IPS-18c (cell line): ENCODE results near the gene TBC1D8.
"Not testable (repeated sequence)": the region's sequence is repeated elsewhere in the genome, so short reads cannot be mapped to it uniquely, and the experiment has no call there.

ENCODE experiments used
- H3K4me3 ChIP-seq: 2 replicates; pipeline ENCODE4 v1.7.0; 2013; ENCODE audit warnings: low read depth, mild to moderate bottlenecking, low read length, moderate library complexity; ENCODE audit not compliant: insufficient read depth
- H3K9me3 ChIP-seq: one replicate; pipeline ENCODE4 v1.6.1; 2013; ENCODE audit warnings: mild to moderate bottlenecking, low read length, moderate library complexity; ENCODE audit not compliant: control insufficient read depth, insufficient read depth

The TBC1D8 gene

GRCh38 chr2:101063352-101064124 lies 87.6 kb downstream of the TBC1D8 start:
- Histone ChIP-seq H3K4me3 (no peak overlapping the region), H3K9me3 (no peaks in the 10 kb centered on the region)

GRCh38 chr2:101058386-101058785 lies 92.8 kb downstream of the TBC1D8 start:
- no peak overlapping the region for H3K4me3 ChIP-seq

GRCh38 chr2:101057051-101057933 lies 93.9 kb downstream of the TBC1D8 start:
- Histone ChIP-seq H3K9me3 (no peaks in the 10 kb centered on the region), H3K4me3 (no peak overlapping the region)

More at GRCh38 chr2:101058386-101058785, 92.8 kb downstream of the TBC1D8 start:
- no peaks in the 10 kb centered on the region for H3K9me3 ChIP-seq

GRCh38 chr2:101053117-101053516 lies 98.1 kb downstream of the TBC1D8 start:
- Histone ChIP-seq H3K9me3 (no peaks in the 10 kb centered on the region), H3K4me3 (no peak overlapping the region)

- H3K4me3 ChIP-seq = no peak overlapping the region
- no peaks in the 10 kb centered on the region for H3K9me3 ChIP-seq
These were observed 99.0 kb downstream of the TBC1D8 start for GRCh38 chr2:101052147-101052546.

- not testable (repeated sequence) for H3K4me3 ChIP-seq, H3K9me3 ChIP-seq
These were observed 100.3 kb downstream of the TBC1D8 start for GRCh38 chr2:101050886-101051285.

GRCh38 chr2:101048756-101049155 lies 102.4 kb downstream of the TBC1D8 start:
- no peaks in the 10 kb centered on the region for H3K9me3 ChIP-seq
- no peak overlapping the region for H3K4me3 ChIP-seq

- Histone ChIP-seq H3K9me3 (no peaks in the 10 kb centered on the region), H3K4me3 (no peak overlapping the region)
These were observed 103.4 kb downstream of the TBC1D8 start for GRCh38 chr2:101047774-101048173.

- Histone ChIP-seq H3K9me3 (no peaks in the 10 kb centered on the region), H3K4me3 (no peak overlapping the region)
These were observed 104.0 kb downstream of the TBC1D8 start for GRCh38 chr2:101047075-101047766.

GRCh38 chr2:101045330-101045729 lies 105.9 kb downstream of the TBC1D8 start:
- no peak overlapping the region for H3K4me3 ChIP-seq
- no peaks in the 10 kb centered on the region for H3K9me3 ChIP-seq

GRCh38 chr2:101041413-101041812 lies 109.8 kb downstream of the TBC1D8 start:
- H3K9me3 ChIP-seq = no peaks in the 10 kb centered on the region
- no peak overlapping the region for H3K4me3 ChIP-seq

- no peak overlapping the region for H3K4me3 ChIP-seq
- H3K9me3 ChIP-seq = no peaks in the 10 kb centered on the region
These were observed 110.4 kb downstream of the TBC1D8 start for GRCh38 chr2:101040761-101041160.

GRCh38 chr2:101040072-101040471 lies 111.1 kb downstream of the TBC1D8 start:
- Histone ChIP-seq H3K4me3 (no peak overlapping the region), H3K9me3 (no peaks in the 10 kb centered on the region)

GRCh38 chr2:101038455-101039255 lies 112.5 kb downstream of the TBC1D8 start:
- Histone ChIP-seq H3K9me3 (no peaks in the 10 kb centered on the region), H3K4me3 (no peak overlapping the region)

GRCh38 chr2:101037161-101037755 lies 113.9 kb downstream of the TBC1D8 start:
- Histone ChIP-seq H3K9me3 (no peaks in the 10 kb centered on the region), H3K4me3 (no peak overlapping the region)

- H3K9me3 ChIP-seq = no peaks in the 10 kb centered on the region
- no peak overlapping the region for H3K4me3 ChIP-seq
These were observed 114.6 kb downstream of the TBC1D8 start for GRCh38 chr2:101036562-101036961.
